CD4-positive, alpha-beta T cell treated with Interleukin-4 for 1 hour (primary cell): ENCODE data around the gene PLEKHG5.
"Not testable (repeated sequence)": the region's sequence is repeated elsewhere in the genome, so short reads cannot be mapped to it uniquely, and the experiment has no call there.

ENCODE experiments used
- DNase-seq, 2 donors: peaks; one replicate each; pipeline ENCODE4 v3.0.0-alpha.2; 2020 to 2022

Gene PLEKHG5

GRCh38 chr1:6495540-6496364 lies 4.3 kb upstream of the PLEKHG5 start:
- no peak for DNase-seq

GRCh38 chr1:6495041-6495441 lies 3.6 kb upstream of the PLEKHG5 start:
- DNase-seq: no peak

GRCh38 chr1:6494627-6495026 lies 3.2 kb upstream of the PLEKHG5 start:
- DNase-seq: no peak

GRCh38 chr1:6493834-6494223 lies 2.4 kb upstream of the PLEKHG5 start:
- DNase-seq: not testable (repeated sequence)

GRCh38 chr1:6491966-6492365 lies 499 bp upstream of the PLEKHG5 start:
- DNase-seq: no peak

- no peak for DNase-seq
These were observed 402 bp downstream of the PLEKHG5 start for GRCh38 chr1:6491081-6491449.

GRCh38 chr1:6490181-6491080 lies 1.0 kb downstream of the PLEKHG5 start:
- peak; percentile 35 to 53 for DNase-seq

GRCh38 chr1:6489799-6490180 lies 1.7 kb downstream of the PLEKHG5 start:
- DNase-seq: peak; percentile 78 to 79

- no peak for DNase-seq
These were observed 2.1 kb downstream of the PLEKHG5 start for GRCh38 chr1:6489383-6489765.

GRCh38 chr1:6488602-6489382 lies 2.7 kb downstream of the PLEKHG5 start:
- DNase-seq: no peak

GRCh38 chr1:6487804-6488484 lies 3.5 kb downstream of the PLEKHG5 start:
- DNase-seq: no peak

GRCh38 chr1:6486433-6487011 lies 4.9 kb downstream of the PLEKHG5 start:
- peak; percentile 83 to 84 for DNase-seq

GRCh38 chr1:6485168-6486101 lies 6.0 kb downstream of the PLEKHG5 start:
- no peak for DNase-seq

- no peak for DNase-seq
These were observed 6.7 kb downstream of the PLEKHG5 start for GRCh38 chr1:6484826-6485167.

- DNase-seq: no peak
These were observed 7.7 kb downstream of the PLEKHG5 start for GRCh38 chr1:6483761-6484117.

GRCh38 chr1:6483017-6483760 lies 8.3 kb downstream of the PLEKHG5 start:
- DNase-seq: no peak

- no peak for DNase-seq
These were observed 9.6 kb downstream of the PLEKHG5 start for GRCh38 chr1:6481820-6482219.

GRCh38 chr1:6477039-6477820 lies 14.2 kb downstream of the PLEKHG5 start:
- no peak for DNase-seq

GRCh38 chr1:6476483-6476882 lies 15.0 kb downstream of the PLEKHG5 start:
- DNase-seq: no peak
